Prostate gland (tissue), 2 donors: Measurements from ENCODE around the gene MACIR.

Experiments
- POLR2A ChIP-seq: fragments of 450-650 bp; IDR thresholded peaks from one replicate; pipeline ENCODE4 v1.6.1; 2016; ENCODE audit warnings: antibody characterized with exemption, mild to moderate bottlenecking
- POLR2AphosphoS5 ChIP-seq: sonication (generic); formaldehyde crosslinking; IDR thresholded peaks from one replicate; pipeline ENCODE4 v1.6.1; 2017; ENCODE audit warnings: antibody characterized with exemption
- TF ChIP-seq, protein P1 (sequence below), 4 experiments: fragments of 200-600 bp in 2 of 4; fragments of 450-650 bp in 2 of 4; sonication (generic) in 2 of 4; IDR thresholded peaks; 1 replicate in 3 of 4; 2 replicates in 1 of 4; pipeline ENCODE4 v1.5.1; 2016 to 2019; ENCODE audit warnings: antibody characterized with exemption in 4 of 4, mild to moderate bottlenecking in 2 of 4, moderate library complexity in 2 of 4

DNA sequence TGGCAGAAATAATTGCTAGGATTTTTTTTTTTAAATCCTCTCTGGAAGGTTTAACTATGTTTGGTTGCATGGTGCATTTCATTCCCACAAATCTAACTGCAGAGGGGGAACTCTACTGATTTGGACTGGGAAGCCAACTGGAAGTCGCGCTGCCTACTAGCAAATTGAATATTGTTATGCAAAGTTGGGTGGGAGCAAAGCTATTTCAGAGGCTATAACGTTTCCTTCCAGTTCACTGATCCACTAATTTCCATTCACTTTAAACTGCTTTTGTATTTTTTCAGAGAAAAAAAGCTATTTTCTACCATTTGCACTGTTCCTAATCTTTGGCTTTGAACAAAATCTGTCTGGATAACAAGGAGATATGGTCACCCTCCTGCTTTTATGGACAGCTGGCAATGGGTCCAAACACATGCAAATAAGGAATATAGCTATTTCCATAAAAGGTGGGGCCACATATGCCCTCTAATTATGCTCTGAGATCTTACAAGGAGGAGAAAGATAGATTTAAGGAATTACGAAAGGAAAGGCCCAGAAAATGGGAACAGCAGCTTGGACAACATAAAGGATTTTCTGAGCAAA, 40.1 kb downstream of the MACIR start:
- TF ChIP-seq, protein P1, sequence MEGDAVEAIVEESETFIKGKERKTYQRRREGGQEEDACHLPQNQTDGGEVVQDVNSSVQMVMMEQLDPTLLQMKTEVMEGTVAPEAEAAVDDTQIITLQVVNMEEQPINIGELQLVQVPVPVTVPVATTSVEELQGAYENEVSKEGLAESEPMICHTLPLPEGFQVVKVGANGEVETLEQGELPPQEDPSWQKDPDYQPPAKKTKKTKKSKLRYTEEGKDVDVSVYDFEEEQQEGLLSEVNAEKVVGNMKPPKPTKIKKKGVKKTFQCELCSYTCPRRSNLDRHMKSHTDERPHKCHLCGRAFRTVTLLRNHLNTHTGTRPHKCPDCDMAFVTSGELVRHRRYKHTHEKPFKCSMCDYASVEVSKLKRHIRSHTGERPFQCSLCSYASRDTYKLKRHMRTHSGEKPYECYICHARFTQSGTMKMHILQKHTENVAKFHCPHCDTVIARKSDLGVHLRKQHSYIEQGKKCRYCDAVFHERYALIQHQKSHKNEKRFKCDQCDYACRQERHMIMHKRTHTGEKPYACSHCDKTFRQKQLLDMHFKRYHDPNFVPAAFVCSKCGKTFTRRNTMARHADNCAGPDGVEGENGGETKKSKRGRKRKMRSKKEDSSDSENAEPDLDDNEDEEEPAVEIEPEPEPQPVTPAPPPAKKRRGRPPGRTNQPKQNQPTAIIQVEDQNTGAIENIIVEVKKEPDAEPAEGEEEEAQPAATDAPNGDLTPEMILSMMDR (IDR thresholded peaks at IDR 0.05) = no peak
- TF ChIP-seq POLR2AphosphoS5 = no peak
- no peak for TF ChIP-seq POLR2A
